OCI-LY1 (cell line): Measurements from ENCODE around the gene GOLT1B.

Source experiments
- CTCF ChIP-seq: fragments of 200-600 bp; sonication (generic), shearing (Covaris generic); IDR thresholded peaks from 2 replicates; pipeline ENCODE4 v1.5.1; 2017; ENCODE audit warnings: mild to moderate bottlenecking, antibody characterized with exemption, low read length, moderate library complexity, mixed read lengths
- EZH2 ChIP-seq: fragments of 200-600 bp; sonication (generic), shearing (Covaris generic); IDR thresholded peaks from 2 replicates; pipeline ENCODE4 v1.8.0; 2017; ENCODE audit warnings: borderline replicate concordance, mixed run types, mild to moderate bottlenecking, antibody characterized with exemption, low read length, moderate library complexity, mixed read lengths

- TF ChIP-seq CTCF (no peak), EZH2 (no peak)
These were observed 1.8 kb upstream of the GOLT1B start for GRCh38 chr12:21499765-21500164.
